GM10266 (cell line): ENCODE results near the gene PPP6R1.

Source experiments
- DNase-seq: peaks from one replicate; pipeline ENCODE4 v3.0.0; 2012; ENCODE audit errors: extremely low spot score
- CTCF ChIP-seq: IDR thresholded peaks from 2 replicates; pipeline ENCODE4 v1.5.1; 2012; ENCODE audit warnings: mild to moderate bottlenecking, low read depth; ENCODE audit not compliant: control insufficient read depth, insufficient read depth; ENCODE audit errors: missing control alignments

Gene PPP6R1

GRCh38 chr19:55279340-55279739 lies 20.5 kb upstream of the PPP6R1 start:
- no peak for TF ChIP-seq CTCF
- DNase-seq: no peak

- DNase-seq: no peak
- no peak for TF ChIP-seq CTCF
Observed at GRCh38 chr19:55278391-55279135, 19.7 kb upstream of the PPP6R1 start.

GRCh38 chr19:55277494-55277893 lies 18.7 kb upstream of the PPP6R1 start:
- no peak for TF ChIP-seq CTCF
- DNase-seq: no peak

GRCh38 chr19:55276720-55277430 lies 18.1 kb upstream of the PPP6R1 start:
- no peak for TF ChIP-seq CTCF
- DNase-seq: no peak

- TF ChIP-seq CTCF: no peak
Observed at GRCh38 chr19:55275851-55276719, 17.3 kb upstream of the PPP6R1 start.

GRCh38 chr19:55273978-55274707 lies 15.3 kb upstream of the PPP6R1 start:
- no peak for TF ChIP-seq CTCF
- DNase-seq: no peak

More at GRCh38 chr19:55275851-55276719, 17.3 kb upstream of the PPP6R1 start:
- peak; percentile 80 for DNase-seq
